ENCODE data around the gene NUBPL.
"Not testable (repeated sequence)": the region's sequence is repeated elsewhere in the genome, so short reads cannot be mapped to it uniquely, and the experiment has no call there.

Gene NUBPL

DNA sequence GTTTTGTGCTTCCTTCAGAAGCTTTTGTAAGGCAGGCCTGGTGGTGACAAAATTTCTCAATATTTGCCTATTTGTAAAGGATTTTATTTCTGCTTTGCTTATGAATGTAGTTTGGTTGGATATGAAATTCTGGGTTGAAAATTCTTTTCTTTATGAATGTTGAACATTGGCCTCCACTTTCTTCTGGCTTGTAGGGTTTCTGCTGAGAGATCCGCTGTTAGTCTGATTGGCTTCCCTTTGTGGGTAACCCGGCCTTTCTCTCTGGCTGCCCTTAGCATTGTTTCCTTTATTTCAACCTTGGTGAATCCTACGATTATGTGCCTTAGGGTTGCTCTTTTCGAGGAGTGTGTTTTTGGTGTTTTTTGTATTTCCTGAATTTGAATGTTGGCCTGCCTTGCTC lies 58.2 kb downstream of the NUBPL start:
- TF ChIP-seq, protein P1, sequence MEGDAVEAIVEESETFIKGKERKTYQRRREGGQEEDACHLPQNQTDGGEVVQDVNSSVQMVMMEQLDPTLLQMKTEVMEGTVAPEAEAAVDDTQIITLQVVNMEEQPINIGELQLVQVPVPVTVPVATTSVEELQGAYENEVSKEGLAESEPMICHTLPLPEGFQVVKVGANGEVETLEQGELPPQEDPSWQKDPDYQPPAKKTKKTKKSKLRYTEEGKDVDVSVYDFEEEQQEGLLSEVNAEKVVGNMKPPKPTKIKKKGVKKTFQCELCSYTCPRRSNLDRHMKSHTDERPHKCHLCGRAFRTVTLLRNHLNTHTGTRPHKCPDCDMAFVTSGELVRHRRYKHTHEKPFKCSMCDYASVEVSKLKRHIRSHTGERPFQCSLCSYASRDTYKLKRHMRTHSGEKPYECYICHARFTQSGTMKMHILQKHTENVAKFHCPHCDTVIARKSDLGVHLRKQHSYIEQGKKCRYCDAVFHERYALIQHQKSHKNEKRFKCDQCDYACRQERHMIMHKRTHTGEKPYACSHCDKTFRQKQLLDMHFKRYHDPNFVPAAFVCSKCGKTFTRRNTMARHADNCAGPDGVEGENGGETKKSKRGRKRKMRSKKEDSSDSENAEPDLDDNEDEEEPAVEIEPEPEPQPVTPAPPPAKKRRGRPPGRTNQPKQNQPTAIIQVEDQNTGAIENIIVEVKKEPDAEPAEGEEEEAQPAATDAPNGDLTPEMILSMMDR (IDR thresholded peaks at IDR 0.05), result no peak
- TF ChIP-seq ZFX (IDR thresholded peaks at IDR 0.05; ENCODE audit: borderline replicate concordance), result no peak
- no peak overlapping the region for H3K27ac ChIP-seq

DNA sequence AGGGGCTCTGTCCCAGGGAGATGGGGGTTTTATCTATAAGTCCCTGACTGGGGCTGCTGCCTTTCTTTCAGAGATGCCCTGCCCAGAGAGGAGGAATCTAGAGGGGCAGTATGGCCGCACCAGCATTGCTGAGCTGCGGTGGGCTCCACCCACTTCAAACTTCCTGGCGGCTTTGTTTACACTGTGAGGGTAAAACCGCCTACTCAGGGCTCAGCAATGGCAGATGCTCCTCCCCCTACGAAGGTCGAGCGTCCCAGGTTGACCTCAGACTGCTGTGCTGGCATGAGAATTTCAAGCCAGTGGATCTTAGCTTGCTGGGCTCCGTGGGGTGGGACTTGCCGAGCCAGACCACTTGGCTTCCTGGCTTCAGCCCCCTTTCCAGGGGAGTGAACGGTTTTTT lies 59.7 kb downstream of the NUBPL start:
- H3K27ac ChIP-seq, result not testable (repeated sequence)

DNA sequence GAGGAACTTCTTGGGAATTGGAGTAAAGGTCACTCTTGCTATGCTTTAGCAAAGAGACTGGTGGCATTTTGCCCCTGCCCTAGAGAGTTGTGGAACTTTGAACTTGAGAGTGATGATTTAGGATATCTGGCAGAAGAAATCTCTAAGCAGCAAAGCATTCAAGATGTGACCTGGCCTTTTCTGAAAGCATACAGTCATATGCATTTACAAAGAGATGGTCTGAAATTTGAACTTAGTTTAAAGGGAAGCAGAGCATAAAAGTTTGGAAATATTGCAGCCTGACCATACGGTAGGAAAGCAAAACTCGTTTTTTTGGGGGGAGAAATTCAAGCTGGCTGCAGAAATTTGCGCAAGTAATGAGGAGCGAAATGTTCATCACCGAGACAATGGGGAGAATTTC lies 60.9 kb downstream of the NUBPL start:
- no peak overlapping the region for H3K27ac ChIP-seq
- TF ChIP-seq ZFX (IDR thresholded peaks at IDR 0.05; ENCODE audit: borderline replicate concordance), result no peak
- TF ChIP-seq, protein P1 (IDR thresholded peaks at IDR 0.05), result no peak

DNA sequence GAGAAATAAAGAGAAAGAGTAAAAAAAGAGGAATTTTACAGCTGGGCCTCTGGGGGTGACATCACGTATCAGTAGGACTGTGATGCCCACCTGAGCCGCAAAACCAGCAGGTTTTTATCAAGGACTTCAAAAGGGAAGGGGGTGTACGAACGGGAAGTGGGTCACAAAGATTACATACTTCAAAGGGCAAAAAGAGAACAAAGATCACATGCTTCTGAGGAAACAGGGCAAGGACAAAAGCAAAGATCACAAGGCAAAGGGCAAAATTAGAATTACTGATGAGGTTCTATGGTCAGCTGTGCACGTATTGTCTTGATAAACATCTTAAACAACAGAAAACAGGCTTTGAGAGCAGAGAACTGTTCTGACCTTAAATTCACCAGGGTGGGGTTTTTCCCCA lies 91.7 kb downstream of the NUBPL start:
- not testable (repeated sequence) for H3K27ac ChIP-seq

DNA sequence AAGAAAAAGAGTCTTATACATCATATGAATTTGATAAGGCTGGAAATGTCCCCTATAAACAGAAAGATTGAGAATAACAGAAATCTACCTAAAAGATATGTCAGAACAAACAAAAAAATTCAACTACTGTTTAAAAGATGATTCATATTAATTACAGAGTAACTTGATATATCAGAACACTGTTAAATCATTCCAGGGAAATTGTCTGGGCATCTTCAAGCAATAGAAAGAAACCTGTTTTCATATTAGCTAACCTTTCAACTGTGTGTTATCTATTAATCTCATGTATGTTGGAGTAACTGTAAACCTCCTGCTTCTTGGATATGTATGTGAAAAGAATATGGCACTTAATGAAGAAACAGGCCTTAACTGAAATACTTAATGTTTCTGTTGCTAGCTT lies 96.7 kb downstream of the NUBPL start:
- TF ChIP-seq, protein P1 (IDR thresholded peaks at IDR 0.05), result no peak
- TF ChIP-seq ZFX (IDR thresholded peaks at IDR 0.05; ENCODE audit: borderline replicate concordance), result no peak
- no peak overlapping the region for H3K27ac ChIP-seq

DNA sequence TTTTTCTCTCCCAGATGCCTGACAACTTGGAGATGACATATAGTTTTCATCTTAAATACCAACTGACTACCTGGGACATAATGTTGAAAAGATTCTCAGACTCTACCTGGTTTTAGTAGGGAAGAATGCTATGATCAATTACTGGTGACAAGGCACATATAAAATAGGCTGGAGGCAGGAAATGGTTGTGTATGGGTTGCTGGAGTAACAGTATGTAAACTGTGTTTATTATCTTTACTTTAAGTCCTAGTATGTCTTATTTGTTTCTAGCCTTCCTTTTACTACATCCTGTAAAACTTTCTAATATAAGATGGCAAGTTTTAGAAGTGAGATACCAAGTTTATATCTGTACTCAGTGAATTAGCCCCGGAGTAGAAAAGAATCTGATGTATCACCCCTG lies 98.1 kb downstream of the NUBPL start:
- H3K27ac ChIP-seq, result no peak overlapping the region

DNA sequence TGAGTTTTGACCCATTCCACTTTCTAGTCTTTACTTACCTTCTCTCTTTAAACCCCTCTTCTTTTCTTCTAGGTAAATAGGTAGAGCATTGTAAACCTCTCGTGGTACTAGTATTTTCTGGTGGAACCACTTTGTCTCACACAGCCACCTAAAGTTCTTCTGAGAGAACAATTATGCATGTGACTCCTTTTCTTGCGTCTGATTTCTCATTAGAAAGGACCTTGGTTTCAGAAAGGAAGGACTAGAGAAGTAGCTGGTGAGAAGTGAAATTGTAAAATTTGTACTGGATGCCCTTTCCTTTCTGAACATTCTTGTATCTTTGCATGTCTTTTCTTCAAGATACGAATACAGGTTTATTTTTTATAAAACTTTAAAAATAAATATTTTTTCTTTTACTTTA lies 99.0 kb downstream of the NUBPL start:
- no peak for TF ChIP-seq ZFX (IDR thresholded peaks at IDR 0.05; ENCODE audit: borderline replicate concordance)
- TF ChIP-seq, protein P1 (IDR thresholded peaks at IDR 0.05), result no peak
- no peak overlapping the region for H3K27ac ChIP-seq

More for the DNA sequence above, 98.1 kb downstream of the NUBPL start:
- TF ChIP-seq, protein P1 (IDR thresholded peaks at IDR 0.05), result no peak
- TF ChIP-seq ZFX (IDR thresholded peaks at IDR 0.05; ENCODE audit: borderline replicate concordance), result no peak

DNA sequence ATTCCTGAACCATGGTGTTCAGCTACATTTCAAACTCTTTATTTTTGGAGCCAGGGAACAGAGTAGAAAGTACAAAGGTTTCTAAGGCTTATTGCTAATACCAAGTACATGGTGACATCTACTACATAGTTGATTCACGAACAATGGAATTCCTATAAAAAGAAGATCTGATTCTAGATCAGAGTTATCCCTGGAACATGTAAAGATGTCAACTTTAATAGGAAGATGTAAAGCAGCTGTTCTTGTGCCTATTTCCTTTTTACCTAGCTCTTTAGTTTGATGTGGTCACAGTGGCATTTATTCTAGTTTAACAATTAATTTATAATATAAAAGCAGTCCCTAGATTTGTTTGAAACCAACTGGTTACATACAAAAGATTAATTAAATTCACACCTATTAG lies 99.5 kb downstream of the NUBPL start:
- H3K27ac ChIP-seq, result no peak overlapping the region
- TF ChIP-seq, protein P1 (IDR thresholded peaks at IDR 0.05), result no peak
- no peak for TF ChIP-seq ZFX (IDR thresholded peaks at IDR 0.05; ENCODE audit: borderline replicate concordance)

Data from 22Rv1 (cell line).